Brain microvascular endothelial cell (primary cell): ENCODE results near the gene ATP13A1.

Experiments used
- DNase-seq: peaks from one replicate; pipeline ENCODE4 v3.0.0-alpha.2; 2020
- H3K27ac ChIP-seq: fragments of 250-450 bp; sonication (Bioruptor Pico); 2 replicates; pipeline ENCODE4 v1.5.1; 2020; ENCODE audit warnings: mild to moderate bottlenecking, moderate library complexity
- H3K27me3 ChIP-seq: fragments of 250-450 bp; sonication (Bioruptor Pico); replicated peaks from 2 replicates; pipeline ENCODE4 v1.5.1; 2020; ENCODE audit warnings: mild to moderate bottlenecking
- H3K36me3 ChIP-seq: fragments of 250-450 bp; sonication (Bioruptor Pico); replicated peaks from 2 replicates; pipeline ENCODE4 v1.5.1; 2020; ENCODE audit warnings: mild to moderate bottlenecking
- H3K4me3 ChIP-seq: 2 replicates; pipeline ENCODE4 v1.5.1; 2011; ENCODE audit warnings: low read depth, mild to moderate bottlenecking, control low read depth, low read length, moderate library complexity
- in situ Hi-C: cut with HindIII; loops from 2 replicates; pipeline ENCODE4 v1.10.0; 2017; ENCODE audit warnings: low sequenced_read_pairs, low pct_ligation_motif_present
- TF ChIP-seq, protein P1 (sequence below): IDR thresholded peaks from 2 replicates; pipeline ENCODE4 v1.5.1; 2011; ENCODE audit warnings: low read depth, mild to moderate bottlenecking, moderate library complexity, low read length, control low read depth, inconsistent platforms; ENCODE audit errors: missing control alignments

The ATP13A1 gene

DNA sequence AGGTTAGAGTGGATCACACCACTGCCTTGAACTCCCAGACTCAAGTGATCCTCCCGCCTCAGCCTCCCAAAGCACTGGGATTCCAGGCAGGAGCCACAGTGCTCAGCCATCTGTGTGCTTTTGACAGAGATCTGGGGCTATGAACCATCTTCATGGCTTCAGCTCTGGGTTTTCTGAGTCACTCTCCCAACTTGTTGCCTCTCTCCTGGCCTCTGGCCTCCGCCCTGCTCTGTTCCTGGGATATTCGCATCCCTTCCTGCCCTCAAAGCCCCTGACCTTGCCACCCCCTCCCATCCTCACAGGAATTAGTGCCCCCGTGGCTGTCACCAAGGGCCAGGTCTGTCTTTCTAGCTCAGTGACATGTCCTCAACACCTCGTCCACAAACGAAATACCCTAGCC is 14.3 kb downstream of the ATP13A1 start:
- in situ Hi-C loops: no loop called here
- TF ChIP-seq, protein P1, sequence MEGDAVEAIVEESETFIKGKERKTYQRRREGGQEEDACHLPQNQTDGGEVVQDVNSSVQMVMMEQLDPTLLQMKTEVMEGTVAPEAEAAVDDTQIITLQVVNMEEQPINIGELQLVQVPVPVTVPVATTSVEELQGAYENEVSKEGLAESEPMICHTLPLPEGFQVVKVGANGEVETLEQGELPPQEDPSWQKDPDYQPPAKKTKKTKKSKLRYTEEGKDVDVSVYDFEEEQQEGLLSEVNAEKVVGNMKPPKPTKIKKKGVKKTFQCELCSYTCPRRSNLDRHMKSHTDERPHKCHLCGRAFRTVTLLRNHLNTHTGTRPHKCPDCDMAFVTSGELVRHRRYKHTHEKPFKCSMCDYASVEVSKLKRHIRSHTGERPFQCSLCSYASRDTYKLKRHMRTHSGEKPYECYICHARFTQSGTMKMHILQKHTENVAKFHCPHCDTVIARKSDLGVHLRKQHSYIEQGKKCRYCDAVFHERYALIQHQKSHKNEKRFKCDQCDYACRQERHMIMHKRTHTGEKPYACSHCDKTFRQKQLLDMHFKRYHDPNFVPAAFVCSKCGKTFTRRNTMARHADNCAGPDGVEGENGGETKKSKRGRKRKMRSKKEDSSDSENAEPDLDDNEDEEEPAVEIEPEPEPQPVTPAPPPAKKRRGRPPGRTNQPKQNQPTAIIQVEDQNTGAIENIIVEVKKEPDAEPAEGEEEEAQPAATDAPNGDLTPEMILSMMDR: no peak
- DNase-seq: no peak
- no peak overlapping the region for H3K4me3 ChIP-seq
- H3K36me3 ChIP-seq: peaks cover 63% of the 10 kb centered on the region
- H3K27me3 ChIP-seq: no peaks in the 10 kb centered on the region
- no peak overlapping the region for H3K27ac ChIP-seq

DNA sequence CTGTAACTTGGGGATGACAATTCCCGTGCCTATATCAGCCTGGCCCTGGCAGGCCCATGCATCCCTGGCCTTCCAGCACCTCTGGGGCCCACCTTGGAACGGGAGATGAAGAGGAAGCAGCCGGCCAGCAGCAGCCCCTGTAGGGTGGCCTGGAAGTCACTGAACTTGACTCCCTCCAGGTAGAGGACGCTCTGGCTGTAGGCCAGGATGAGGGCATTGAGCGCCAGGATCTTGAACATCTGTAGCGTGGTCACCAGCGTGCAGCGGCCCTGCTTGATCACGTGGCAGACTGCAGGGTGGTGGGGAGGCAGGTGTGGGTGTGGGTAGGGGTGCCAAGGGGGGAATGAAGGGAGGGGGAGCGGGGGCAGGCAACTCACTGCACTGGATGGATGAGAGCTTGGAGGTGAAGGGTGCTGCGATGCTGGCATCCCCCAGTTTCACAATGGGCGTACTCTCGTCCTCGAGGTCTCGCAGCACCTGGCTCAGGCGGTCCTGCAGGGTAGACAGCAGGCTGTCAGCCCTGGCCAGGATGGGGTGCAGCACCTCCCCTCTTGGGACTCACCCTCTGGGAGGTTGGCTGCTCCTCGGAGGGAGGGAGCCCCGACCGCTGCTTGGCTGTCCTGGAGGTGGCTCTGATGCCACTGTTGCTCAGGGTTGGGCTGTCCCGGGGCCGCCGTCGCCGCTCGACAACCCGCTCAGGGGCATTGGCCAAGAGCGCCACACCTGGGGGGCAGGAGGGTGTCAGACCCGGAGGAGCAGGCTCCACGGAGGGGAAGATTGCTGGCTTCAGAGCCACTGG is 16.2 kb downstream of the ATP13A1 start:
- in situ Hi-C loops: no loop called here
- no peaks in the 10 kb centered on the region for H3K27me3 ChIP-seq
- H3K36me3 ChIP-seq: peaks cover 45% of the 10 kb centered on the region

GRCh38 chr19:19645233-19645870 is 18.1 kb downstream of the ATP13A1 start:
- TF ChIP-seq, protein P1: no peak
- Histone ChIP-seq H3K36me3 (peaks cover 31% of the 10 kb centered on the region), H3K27ac (no peak overlapping the region), H3K4me3 (no peak overlapping the region), H3K27me3 (no peaks in the 10 kb centered on the region)
- DNase-seq: no peak
- in situ Hi-C loops: no loop called here

More for the DNA sequence above, 16.2 kb downstream of the ATP13A1 start:
- Histone ChIP-seq H3K27ac (no peak overlapping the region), H3K4me3 (no peak overlapping the region)
- TF ChIP-seq, protein P1: no peak
- no peak for DNase-seq

DNA sequence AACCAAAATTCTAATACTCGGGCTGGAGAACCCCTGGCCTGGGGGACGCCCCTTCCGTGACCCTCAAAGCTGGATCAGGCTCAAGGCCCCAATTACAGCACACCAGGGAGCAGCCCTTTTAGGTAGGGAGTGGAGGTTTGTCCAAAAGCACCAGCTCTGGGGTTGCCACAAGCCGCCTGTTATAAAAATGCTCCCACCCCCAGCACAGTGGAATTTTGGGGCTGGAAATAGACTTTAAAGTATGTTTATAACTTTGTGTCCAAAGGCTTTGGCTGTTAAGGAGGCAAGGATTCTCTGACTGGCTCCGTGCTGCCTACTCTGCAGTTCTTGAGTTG is 19.5 kb downstream of the ATP13A1 start:
- Histone ChIP-seq H3K27ac (no peak overlapping the region), H3K36me3 (peaks cover 22% of the 10 kb centered on the region), H3K4me3 (no peak overlapping the region), H3K27me3 (no peaks in the 10 kb centered on the region)
- TF ChIP-seq, protein P1: no peak
- in situ Hi-C loops: no loop called here
- DNase-seq: no peak

- H3K27me3 ChIP-seq: no peaks in the 10 kb centered on the region
- TF ChIP-seq, protein P1: peak; percentile 88
- H3K27ac ChIP-seq: peak within 1 kb of the TSS; percentile 8
- peaks cover 22% of the 10 kb centered on the region for H3K36me3 ChIP-seq
- H3K4me3 ChIP-seq: peak within 1 kb of the TSS; percentile 81
- in situ Hi-C loops: no loop called here
- DNase-seq: no peak
Observed at GRCh38 chr19:19643158-19644053, 20.1 kb downstream of the ATP13A1 start, which contains the start of gene GMIP. Gene GMIP (minus strand): TSS chr19:19643657. CDS start chr19:19643529, 128 bp downstream.
